H1 (cell line): ENCODE data around the gene KCNMA1. TPM values are rescaled to one million over a fixed set of nuclear protein-coding genes. Genes with fewer than 3 reads are reported as not detected.

Source experiments
- KDM4A ChIP-seq: IDR thresholded peaks from one replicate; pipeline ENCODE4 v1.7.1; 2012; ENCODE audit warnings: low read depth, mild to moderate bottlenecking, moderate library complexity, low read length, inconsistent platforms; ENCODE audit not compliant: severe bottlenecking
- POLR2AphosphoS5 ChIP-seq: IDR thresholded peaks from 2 replicates; pipeline ENCODE4 v1.6.1; 2011; ENCODE audit warnings: low read depth, low read length
- RXRA ChIP-seq: IDR thresholded peaks from 2 replicates; pipeline ENCODE4 v1.6.1; 2011; ENCODE audit warnings: low read depth, mild to moderate bottlenecking, low read length, moderate library complexity; ENCODE audit not compliant: insufficient read depth
- polyA plus RNA-seq, 7 experiments: library from polyadenylated mRNA; depleted of rRNA in 3 of 7; stranded (reverse) in 5 of 7; unstranded in 2 of 7; fragments of >200 nt in 5 of 7; fragments of 200-250 nt in 2 of 7; gene quantifications; 1 replicate in 5 of 7; 2 replicates in 1 of 7; 4 replicates in 1 of 7; pipeline versions ENCODE4 v1.2.1 to v1.2.3, GENCODE V29; 2011 to 2013; ENCODE audit warnings: missing spikeins in 2 of 7, mixed read lengths in 2 of 7
- total RNA-seq: library from RNA; stranded (reverse); fragmentation: NEBNext Ultra II Directional; extraction: Animal tissue kit (Norgen Biotek cat#: 25700); gene quantifications from 2 replicates; pipeline ENCODE4 v1.2.1, GENCODE V29; 2021

Gene KCNMA1
- total and polyA plus RNA-seq, 2 of the 8 experiments (the other 6 are each of a cell fraction or from before 2014, with no cell fraction given), result 10.2 to 11.1 TPM

DNA sequence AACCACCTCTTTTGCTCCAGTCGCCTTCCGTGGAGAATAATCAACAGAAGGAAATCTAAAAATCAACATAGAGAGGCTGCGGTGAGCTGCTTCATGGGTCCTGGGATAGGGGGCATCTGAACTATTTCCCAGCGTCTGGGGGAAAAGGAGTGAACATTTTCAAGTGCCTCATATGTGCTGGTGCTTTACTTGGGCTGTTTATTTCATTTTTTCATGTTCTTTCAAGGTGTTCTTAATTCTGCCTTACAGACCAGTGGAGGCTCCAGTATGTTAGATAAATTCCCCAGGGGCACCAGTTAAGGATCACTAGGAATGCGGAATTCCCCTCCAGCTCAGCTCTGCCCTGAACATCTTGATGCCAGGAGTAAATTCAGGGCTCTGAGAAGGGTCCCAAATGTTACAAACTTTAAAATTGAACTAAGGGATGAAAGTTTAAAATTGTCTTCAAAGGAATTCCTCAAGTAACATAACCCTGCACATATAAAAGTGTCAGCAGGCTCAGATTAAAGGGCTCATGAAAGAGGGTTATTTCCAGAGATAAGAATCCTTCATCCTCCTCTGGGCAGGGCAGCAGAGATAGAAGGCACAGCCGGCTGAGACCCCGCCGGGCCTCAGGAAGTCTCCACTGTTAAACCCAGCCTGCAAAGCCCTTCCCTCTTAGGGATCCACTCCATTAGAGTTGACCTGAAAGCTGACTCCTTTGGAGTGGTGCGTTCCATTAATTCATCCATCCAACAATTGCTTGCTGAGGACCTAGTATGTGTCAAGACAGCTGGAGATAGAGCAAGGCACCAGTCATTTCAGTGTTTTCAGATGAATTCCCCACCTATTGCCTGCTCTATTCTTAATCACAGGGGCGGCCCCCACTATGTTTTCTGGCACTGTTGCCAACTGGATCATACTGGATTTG is 345.8 kb downstream of the KCNMA1 start (continued):
- TF ChIP-seq KDM4A, result no peak
- TF ChIP-seq RXRA, result no peak
- no peak for TF ChIP-seq POLR2AphosphoS5
